PC-3 (cell line): ENCODE data around the gene RNU7-1.

Experiments
- EZH2 ChIP-seq: fragments of 300-600 bp; sonication (generic); IDR thresholded peaks from one replicate; pipeline ENCODE4 v1.6.1; 2017; ENCODE audit warnings: antibody characterized with exemption, mild to moderate bottlenecking, low read length; ENCODE audit not compliant: unreplicated experiment
- TF ChIP-seq, protein P1 (sequence below): fragments of 300-600 bp; sonication (generic); conservative IDR thresholded peaks from 2 replicates; pipeline ENCODE4 v1.5.1; 2017; ENCODE audit warnings: antibody characterized with exemption, low read depth, mild to moderate bottlenecking, low read length

DNA sequence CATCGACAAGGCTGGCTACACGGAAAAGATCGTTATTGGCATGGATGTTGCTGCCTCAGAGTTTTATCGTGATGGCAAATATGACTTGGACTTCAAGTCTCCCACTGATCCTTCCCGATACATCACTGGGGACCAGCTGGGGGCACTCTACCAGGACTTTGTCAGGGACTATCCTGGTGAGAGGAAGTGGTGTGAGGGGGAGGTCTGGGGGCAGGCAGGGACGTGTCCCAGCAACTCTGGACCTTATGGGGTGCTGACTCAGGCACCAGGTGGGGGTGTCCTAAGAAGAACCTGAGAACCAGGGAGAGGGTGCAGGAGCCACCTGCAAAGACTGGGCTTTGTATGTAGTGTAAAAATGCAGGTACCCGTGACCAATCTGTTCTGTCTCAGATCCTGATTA is 24.0 kb upstream of the RNU7-1 start:
- TF ChIP-seq, protein P1, sequence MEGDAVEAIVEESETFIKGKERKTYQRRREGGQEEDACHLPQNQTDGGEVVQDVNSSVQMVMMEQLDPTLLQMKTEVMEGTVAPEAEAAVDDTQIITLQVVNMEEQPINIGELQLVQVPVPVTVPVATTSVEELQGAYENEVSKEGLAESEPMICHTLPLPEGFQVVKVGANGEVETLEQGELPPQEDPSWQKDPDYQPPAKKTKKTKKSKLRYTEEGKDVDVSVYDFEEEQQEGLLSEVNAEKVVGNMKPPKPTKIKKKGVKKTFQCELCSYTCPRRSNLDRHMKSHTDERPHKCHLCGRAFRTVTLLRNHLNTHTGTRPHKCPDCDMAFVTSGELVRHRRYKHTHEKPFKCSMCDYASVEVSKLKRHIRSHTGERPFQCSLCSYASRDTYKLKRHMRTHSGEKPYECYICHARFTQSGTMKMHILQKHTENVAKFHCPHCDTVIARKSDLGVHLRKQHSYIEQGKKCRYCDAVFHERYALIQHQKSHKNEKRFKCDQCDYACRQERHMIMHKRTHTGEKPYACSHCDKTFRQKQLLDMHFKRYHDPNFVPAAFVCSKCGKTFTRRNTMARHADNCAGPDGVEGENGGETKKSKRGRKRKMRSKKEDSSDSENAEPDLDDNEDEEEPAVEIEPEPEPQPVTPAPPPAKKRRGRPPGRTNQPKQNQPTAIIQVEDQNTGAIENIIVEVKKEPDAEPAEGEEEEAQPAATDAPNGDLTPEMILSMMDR: 0 out of 2 replicates have a peak, but pooled peaks have one; percentile 20
- TF ChIP-seq EZH2: no peak
